Stimulated activated naive B cell treated with anti-CD40 and anti-IgM and Interleukin-4, amounts not matched to agents 10 μg/mL and 1 μg/mL and 100 μg/mL, for 72 hours (primary cell): ENCODE measurements around the gene FCHO2.

Experiments used
- ATAC-seq, 2 donors: fragments of 150-1000 bp; cut with Tn5 transposase; replicated peaks; 2 replicates each; pipeline ENCODE4 v1.10.0; 2021; ENCODE audit warnings: moderate library complexity in 1 of 2
- DNase-seq: peaks from one replicate; pipeline ENCODE4 v3.0.0; 2021
- H3K27ac Mint-ChIP-seq: one replicate; pipeline ENCODE4 v1.8.0; 2022; ENCODE audit warnings: mild to moderate bottlenecking, mixed read lengths
- H3K27me3 Mint-ChIP-seq, 2 donors: one replicate each; pipeline ENCODE4 v1.8.0; 2022; ENCODE audit warnings: mixed read lengths in 2 of 2
- H3K36me3 Mint-ChIP-seq, 2 donors: one replicate each; pipeline ENCODE4 v1.8.0; 2022; ENCODE audit warnings: mixed read lengths in 2 of 2, mild to moderate bottlenecking in 1 of 2
- H3K4me1 Mint-ChIP-seq, 2 donors: one replicate each; pipeline ENCODE4 v1.8.0; 2022; ENCODE audit warnings: mixed read lengths in 2 of 2, mild to moderate bottlenecking in 1 of 2
- H3K4me3 Mint-ChIP-seq, 2 donors: one replicate each; pipeline ENCODE4 v1.8.0; 2022; ENCODE audit warnings: mild to moderate bottlenecking in 2 of 2, mixed read lengths in 2 of 2, moderate library complexity in 1 of 2
- H3K9me3 Mint-ChIP-seq, 2 donors: one replicate each; pipeline ENCODE4 v1.8.0; 2022; ENCODE audit warnings: mixed read lengths in 2 of 2, mild to moderate bottlenecking in 1 of 2

The FCHO2 gene

GRCh38 chr5:73118391-73118973 lies 162.6 kb downstream of the FCHO2 start:
- no peak for ATAC-seq
- Mint-ChIP-seq H3K4me3 (no peak overlapping the region), H3K27ac (no peak overlapping the region), H3K27me3 (peaks cover 42 to 69% of the 10 kb centered on the region in 2 donors), H3K36me3 (no peaks in the 10 kb centered on the region), H3K9me3 (peaks cover 0 to 5% of the 10 kb centered on the region in 2 donors), H3K4me1 (peaks cover 8 to 9% of the 10 kb centered on the region in 2 donors)
- DNase-seq, result no peak

DNA sequence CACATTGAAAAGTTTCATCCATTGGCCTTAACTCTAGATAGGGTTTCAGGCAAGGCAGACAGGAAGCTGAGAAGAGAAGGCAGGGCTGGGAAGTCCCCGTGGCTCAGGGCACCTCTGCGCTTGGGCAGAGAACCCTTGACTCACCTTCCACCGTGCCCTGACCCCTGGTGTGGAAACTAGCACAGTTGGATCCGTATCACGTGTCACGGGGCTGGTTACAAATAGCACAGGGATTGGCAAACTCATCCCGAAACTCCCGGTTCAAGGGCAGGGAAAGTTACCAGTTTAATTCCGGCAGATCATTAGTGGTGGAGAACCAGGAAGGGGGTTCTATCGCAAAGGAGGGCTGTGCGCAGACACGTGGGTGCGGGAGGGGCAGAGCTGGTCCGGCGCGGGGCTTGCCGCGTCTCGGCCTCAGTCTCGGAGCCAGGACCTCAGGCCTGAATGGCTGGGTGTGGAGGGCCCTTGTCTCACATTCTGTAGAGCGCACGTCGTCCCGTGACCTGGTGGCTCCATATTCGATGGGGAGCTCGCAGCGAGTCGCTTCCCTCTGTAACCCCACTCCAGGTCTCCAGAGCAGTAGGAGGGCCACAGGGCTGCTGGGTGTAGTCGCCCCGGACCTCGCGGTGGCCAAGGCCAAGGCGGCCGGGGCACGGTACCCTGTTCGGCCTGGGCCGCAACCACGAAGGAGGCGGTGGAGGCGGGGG lies 163.8 kb downstream of the FCHO2 start:
- peaks cover 51 to 74% of the 10 kb centered on the region in 2 donors for H3K27me3 Mint-ChIP-seq
- H3K9me3 Mint-ChIP-seq, result peaks cover 0 to 5% of the 10 kb centered on the region in 2 donors
- peak overlapping the region; percentile 39 to 53 for H3K4me3 Mint-ChIP-seq
- ATAC-seq (peak; percentile 44 to 68), DNase-seq (no peak)
- no peak overlapping the region for H3K27ac Mint-ChIP-seq
- H3K36me3 Mint-ChIP-seq, result no peaks in the 10 kb centered on the region
- peaks cover 9% of the 10 kb centered on the region in 2 donors for H3K4me1 Mint-ChIP-seq

DNA sequence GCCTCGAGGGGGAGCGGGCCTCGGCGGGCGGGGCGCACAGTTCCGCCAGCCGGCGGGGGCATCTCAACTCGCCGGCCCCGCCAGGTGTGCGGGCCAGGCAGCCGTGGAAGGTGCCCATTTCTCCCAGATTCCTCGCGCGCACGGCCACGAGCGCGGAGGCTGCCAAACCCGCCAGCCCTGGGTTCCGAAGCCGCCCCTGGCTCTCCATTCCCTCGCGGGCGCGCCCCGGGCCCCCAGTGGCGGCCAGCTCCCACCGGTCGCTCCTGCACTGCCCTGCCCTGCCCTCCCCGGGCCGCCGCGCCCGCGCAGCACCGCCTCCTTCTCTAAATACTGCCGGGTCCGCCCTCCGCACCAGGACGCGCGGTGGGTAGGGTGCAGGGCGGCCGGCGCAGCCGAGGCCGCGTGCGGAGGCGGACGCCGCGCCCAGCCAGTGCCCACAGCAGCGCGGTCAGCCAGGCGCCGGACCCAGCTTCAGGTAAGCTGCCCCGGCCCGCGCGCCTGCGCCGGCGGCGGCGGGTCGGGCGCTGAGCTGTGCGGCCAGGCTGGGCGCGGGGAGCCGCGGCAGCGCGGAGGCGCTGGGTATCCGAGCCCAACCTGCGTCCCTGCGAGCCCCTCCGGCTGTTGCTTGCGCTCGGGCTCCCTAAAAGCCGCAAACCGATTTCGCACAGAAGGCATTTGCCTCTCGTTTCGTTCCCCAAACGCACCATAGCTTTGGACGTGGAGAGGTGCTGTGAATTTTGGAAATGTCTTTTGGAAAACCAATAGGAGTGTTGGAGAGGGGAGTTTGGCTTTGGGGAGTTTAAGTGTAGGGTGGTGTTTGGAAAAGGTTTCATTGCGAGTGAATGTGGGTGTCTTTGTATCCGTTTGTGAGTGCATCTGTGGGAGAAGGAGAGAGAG lies 164.6 kb downstream of the FCHO2 start, which contains the start of gene TMEM171:
Gene TMEM171, plus strand, starts transcription at position 354 of the 897 bp plus-strand sequence. CDS start 2,799 bp downstream, outside the sequence.
- no peak for DNase-seq
- Mint-ChIP-seq H3K27me3 (peaks cover 55 to 79% of the 10 kb centered on the region in 2 donors), H3K4me3 (peak within 1 kb of the TSS; percentile 39 to 53), H3K4me1 (peaks cover 9% of the 10 kb centered on the region in 2 donors), H3K36me3 (no peaks in the 10 kb centered on the region), H3K27ac (no peak within 1 kb of the TSS), H3K9me3 (peaks cover 0 to 5% of the 10 kb centered on the region in 2 donors)
- peak in 1 of 2 donors; percentile 18 for ATAC-seq

DNA sequence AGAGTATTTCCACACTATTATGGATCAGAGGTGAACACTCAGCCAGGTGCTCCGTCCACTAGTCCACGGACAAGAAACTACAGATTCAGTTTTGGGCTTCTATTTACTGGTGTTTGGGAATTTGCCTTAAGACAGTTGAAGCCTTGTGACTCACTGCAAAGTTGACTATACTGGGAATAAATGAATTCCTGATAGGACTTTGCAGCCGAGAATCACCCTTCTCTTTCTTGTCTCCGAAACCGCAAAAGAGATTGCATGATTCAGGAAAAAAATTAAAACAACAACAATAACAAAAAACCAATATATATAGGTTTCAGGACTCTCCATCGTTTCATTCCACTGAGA lies 165.2 kb downstream of the FCHO2 start:
- H3K27ac Mint-ChIP-seq, result no peak overlapping the region
- DNase-seq, result no peak
- H3K27me3 Mint-ChIP-seq, result peaks cover 60 to 85% of the 10 kb centered on the region in 2 donors
- no peak for ATAC-seq
- H3K9me3 Mint-ChIP-seq, result peaks cover 0 to 5% of the 10 kb centered on the region in 2 donors
- H3K4me3 Mint-ChIP-seq, result no peak overlapping the region
- H3K4me1 Mint-ChIP-seq, result peaks cover 9% of the 10 kb centered on the region in 2 donors
- no peaks in the 10 kb centered on the region for H3K36me3 Mint-ChIP-seq

GRCh38 chr5:73122875-73123810 lies 167.3 kb downstream of the FCHO2 start:
- H3K4me1 Mint-ChIP-seq, result peaks cover 9% of the 10 kb centered on the region in 2 donors
- H3K36me3 Mint-ChIP-seq, result no peaks in the 10 kb centered on the region
- H3K9me3 Mint-ChIP-seq, result no peaks in the 10 kb centered on the region
- peak in 1 of 2 donors; percentile 22 for ATAC-seq
- no peak overlapping the region for H3K27ac Mint-ChIP-seq
- DNase-seq, result no peak
- no peak overlapping the region for H3K4me3 Mint-ChIP-seq
- H3K27me3 Mint-ChIP-seq, result peaks cover 53 to 79% of the 10 kb centered on the region in 2 donors

DNA sequence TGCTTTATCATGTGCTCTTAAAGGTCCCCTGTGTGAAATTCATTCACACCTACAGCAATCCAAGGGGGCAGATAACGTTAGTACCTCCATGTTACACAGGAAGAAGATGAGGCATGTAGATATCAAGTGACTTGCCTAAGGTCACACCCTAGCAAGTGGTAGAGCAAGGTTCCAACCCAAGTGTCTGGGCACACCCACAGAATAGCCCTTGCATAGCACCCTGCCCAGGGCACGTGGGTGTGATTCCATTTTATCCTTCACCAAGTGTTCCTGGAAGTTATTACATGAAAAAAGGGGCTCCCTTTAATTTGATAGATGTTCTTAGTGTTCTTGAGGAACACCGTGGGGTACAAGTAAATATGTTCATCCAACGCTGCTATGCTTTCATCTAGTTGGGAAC lies 169.4 kb downstream of the FCHO2 start:
- Mint-ChIP-seq H3K36me3 (no peaks in the 10 kb centered on the region), H3K4me3 (no peak overlapping the region), H3K4me1 (peaks cover 5 to 6% of the 10 kb centered on the region in 2 donors), H3K9me3 (no peaks in the 10 kb centered on the region), H3K27ac (no peak overlapping the region), H3K27me3 (peaks cover 52 to 76% of the 10 kb centered on the region in 2 donors)
- DNase-seq (no peak), ATAC-seq (no peak)

DNA sequence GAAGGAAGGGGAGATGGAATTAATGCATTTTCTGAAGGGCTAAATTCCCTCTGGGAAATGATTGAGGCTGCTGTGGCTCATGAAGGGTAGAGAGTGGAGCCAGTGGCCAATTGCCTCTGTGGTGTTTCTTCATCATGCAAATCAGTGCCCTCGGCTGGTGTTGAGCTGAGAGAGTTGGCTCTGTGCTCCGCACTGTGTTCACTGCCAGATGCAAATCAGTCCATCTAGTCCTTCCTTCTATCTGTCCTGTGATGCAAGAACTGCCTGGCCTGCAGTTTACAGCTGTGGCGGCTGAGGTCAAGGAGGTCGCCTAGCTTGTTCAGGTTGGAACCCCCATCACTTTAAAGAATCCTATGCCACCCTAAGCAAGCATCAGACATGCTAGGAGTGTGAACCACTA lies 170.5 kb downstream of the FCHO2 start:
- no peak for DNase-seq
- Mint-ChIP-seq H3K9me3 (no peaks in the 10 kb centered on the region), H3K4me3 (no peak overlapping the region), H3K36me3 (no peaks in the 10 kb centered on the region), H3K4me1 (peaks cover 4 to 5% of the 10 kb centered on the region in 2 donors), H3K27me3 (peaks cover 54 to 76% of the 10 kb centered on the region in 2 donors), H3K27ac (no peak overlapping the region)
- no peak for ATAC-seq

DNA sequence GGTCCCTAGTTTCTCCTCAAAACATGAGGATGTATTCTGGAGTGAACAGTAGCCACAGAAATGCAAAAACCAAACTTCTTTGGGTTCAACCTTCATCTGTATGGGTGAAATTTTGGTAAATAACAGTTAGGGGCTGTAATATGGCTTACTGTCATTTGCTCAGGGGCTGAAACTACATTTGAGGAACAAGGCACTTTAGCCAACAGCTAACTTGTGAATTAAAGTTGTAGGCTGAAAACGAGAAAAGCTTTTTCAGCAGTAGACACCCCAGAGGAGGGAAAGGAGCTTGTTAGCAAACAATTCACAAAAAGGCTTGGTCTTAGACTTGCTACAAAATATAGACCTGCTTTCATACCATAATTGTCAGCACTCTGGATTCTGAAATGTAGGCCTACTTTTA lies 171.1 kb downstream of the FCHO2 start:
- no peak overlapping the region for H3K4me3 Mint-ChIP-seq

DNA sequence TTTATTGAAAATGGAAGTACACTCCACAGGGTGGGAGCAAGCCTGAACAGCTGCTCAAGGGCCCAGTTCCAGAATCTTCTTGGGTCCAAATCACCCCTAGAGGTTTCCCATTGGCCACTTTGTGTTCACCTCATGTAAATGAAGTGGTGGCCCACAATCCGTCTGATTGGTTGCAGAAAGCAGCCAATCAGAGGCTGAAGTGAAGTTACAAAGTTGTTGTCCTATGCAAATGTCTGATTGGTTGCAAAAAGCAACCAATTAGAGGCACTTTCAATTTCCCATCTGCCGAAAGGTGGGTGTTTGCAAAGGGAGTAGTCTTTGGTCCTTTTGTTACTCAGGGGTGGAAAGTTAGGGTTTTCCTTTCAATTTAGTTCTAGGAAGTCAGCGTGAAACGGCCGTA lies 173.3 kb downstream of the FCHO2 start:
- ATAC-seq (no peak), DNase-seq (no peak)
- Mint-ChIP-seq H3K27ac (no peak overlapping the region), H3K4me1 (no peaks in the 10 kb centered on the region), H3K27me3 (peaks cover 42 to 63% of the 10 kb centered on the region in 2 donors), H3K4me3 (no peak overlapping the region), H3K36me3 (no peaks in the 10 kb centered on the region), H3K9me3 (no peaks in the 10 kb centered on the region)

More for the DNA sequence above, 171.1 kb downstream of the FCHO2 start:
- Mint-ChIP-seq H3K4me1 (peaks cover 4 to 5% of the 10 kb centered on the region in 2 donors), H3K36me3 (no peaks in the 10 kb centered on the region), H3K27ac (no peak overlapping the region), H3K9me3 (no peaks in the 10 kb centered on the region), H3K27me3 (peaks cover 50 to 71% of the 10 kb centered on the region in 2 donors)
- no peak for ATAC-seq
- no peak for DNase-seq

DNA sequence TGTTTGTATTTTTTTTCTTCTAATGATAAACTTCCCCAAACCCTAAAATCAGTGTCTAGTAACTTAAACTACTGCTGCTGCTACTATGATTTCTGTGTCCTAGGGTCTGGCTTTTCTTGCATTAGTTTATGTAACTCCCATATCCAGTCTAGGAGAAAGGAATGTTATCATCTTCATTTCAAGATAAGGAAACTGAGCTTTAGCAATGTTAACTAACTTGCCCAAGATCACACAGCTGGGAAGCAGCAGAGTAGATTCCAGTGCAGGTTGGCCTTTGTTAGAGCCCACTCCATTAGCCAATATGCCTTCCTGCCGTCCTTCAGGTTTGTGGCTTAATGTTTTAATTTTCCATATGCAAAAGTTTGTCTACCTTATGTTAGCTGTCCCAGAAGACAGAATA lies 175.0 kb downstream of the FCHO2 start:
- DNase-seq (no peak), ATAC-seq (no peak)
- H3K36me3 Mint-ChIP-seq, result no peaks in the 10 kb centered on the region
- no peaks in the 10 kb centered on the region for H3K9me3 Mint-ChIP-seq
- H3K4me1 Mint-ChIP-seq, result no peaks in the 10 kb centered on the region
- no peak overlapping the region for H3K4me3 Mint-ChIP-seq
- no peak overlapping the region for H3K27ac Mint-ChIP-seq
- peaks cover 44 to 62% of the 10 kb centered on the region in 2 donors for H3K27me3 Mint-ChIP-seq

DNA sequence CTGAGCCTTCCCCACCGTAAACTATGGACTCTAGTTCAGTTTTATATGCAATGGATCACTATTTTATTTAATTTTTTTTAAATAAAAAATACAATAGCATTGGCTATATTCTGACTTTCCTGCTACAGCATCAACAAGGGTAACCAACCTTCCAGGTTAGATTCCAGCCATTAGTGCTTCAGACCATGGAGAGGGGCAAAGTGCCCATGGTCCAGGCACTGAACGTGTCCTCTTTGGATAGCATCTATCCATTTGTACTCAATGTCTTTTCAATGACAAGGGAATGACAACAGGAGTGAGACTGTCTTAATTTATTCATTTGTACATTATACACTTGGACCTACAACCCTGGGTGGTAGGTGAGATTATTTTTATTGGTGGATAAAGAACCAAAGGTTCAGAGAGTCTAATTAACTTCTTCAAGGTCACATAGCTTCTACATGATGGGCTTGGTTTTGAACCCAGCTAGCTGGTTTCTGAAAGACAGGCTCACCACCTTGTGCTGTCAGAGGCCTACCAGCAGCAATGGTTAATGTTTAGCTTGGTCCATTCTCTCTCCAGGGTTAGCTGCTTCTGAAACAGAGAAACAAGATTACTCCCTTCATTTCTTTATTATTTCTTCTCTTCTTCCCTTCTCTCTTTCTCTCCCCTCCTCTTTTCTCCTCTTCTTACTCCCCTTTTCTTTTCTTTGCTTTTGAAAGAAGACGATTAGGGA lies 176.0 kb downstream of the FCHO2 start:
- ATAC-seq, result no peak
- H3K36me3 Mint-ChIP-seq, result no peaks in the 10 kb centered on the region
- no peak for DNase-seq
- H3K4me1 Mint-ChIP-seq, result no peaks in the 10 kb centered on the region
- peaks cover 39 to 56% of the 10 kb centered on the region in 2 donors for H3K27me3 Mint-ChIP-seq
- no peak overlapping the region for H3K27ac Mint-ChIP-seq
- H3K4me3 Mint-ChIP-seq, result no peak overlapping the region
- H3K9me3 Mint-ChIP-seq, result no peaks in the 10 kb centered on the region

DNA sequence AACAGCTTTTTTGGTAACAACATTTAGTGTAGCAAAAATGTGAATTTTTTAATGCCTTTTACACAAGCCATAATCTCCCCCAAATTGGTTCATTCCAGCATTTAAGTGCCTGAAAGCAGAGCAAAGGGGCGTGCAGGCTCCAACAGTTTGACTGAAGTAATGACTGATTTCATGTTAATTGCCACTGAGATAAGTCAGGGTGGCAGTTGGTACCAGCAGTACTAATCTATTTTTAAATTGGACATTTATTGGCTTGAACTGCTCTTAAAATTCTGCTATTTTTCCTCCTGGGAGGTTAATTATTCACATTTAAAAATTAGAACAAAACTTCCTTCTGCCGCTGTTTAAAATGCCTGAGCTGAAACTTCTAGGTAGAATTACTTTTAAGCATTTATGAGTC lies 176.9 kb downstream of the FCHO2 start:
- peaks cover 43 to 61% of the 10 kb centered on the region in 2 donors for H3K27me3 Mint-ChIP-seq
- H3K9me3 Mint-ChIP-seq, result no peaks in the 10 kb centered on the region

DNA sequence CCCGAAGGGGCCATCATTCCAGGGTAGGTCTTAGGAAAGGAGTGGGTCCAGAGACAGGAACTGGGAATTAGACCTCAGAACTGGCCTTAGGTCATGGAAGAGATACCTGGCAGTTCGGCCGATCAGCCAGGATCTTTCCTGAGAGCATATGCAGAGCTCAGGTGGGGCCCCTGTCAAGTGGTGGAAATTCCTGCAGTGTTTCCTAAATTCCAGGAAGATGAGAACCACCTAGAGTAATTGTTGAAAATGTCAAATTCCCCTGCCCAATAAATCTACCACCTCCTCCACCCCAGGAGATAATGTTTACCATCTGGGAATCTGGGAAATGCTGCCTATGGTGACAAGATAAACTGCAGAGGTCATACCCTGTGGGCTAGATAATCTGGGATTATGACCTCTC lies 179.2 kb downstream of the FCHO2 start:
- DNase-seq (no peak), ATAC-seq (no peak)
- Mint-ChIP-seq H3K9me3 (no peaks in the 10 kb centered on the region), H3K36me3 (no peaks in the 10 kb centered on the region), H3K4me3 (no peak overlapping the region), H3K27me3 (peaks cover 42 to 60% of the 10 kb centered on the region in 2 donors), H3K27ac (no peak overlapping the region), H3K4me1 (peaks cover 0 to 2% of the 10 kb centered on the region in 2 donors)

More for the DNA sequence above, 176.9 kb downstream of the FCHO2 start:
- Mint-ChIP-seq H3K4me3 (no peak overlapping the region), H3K27ac (no peak overlapping the region), H3K36me3 (no peaks in the 10 kb centered on the region), H3K4me1 (peaks cover 0 to 2% of the 10 kb centered on the region in 2 donors)
- no peak for ATAC-seq
- no peak for DNase-seq
